GM19324 (cell line): Measurements from ENCODE around the gene CNGB1.
"Not testable (repeated sequence)": the region's sequence is repeated elsewhere in the genome, so short reads cannot be mapped to it uniquely, and the experiment has no call there.

Experiments used
- ATAC-seq: cut with Tn5 transposase; IDR thresholded peaks from one replicate; pipeline ENCODE4 v1.9.1; 2021; ENCODE audit warnings: mild to moderate bottlenecking, moderate library complexity; ENCODE audit not compliant: unreplicated experiment, low FRiP score

Gene CNGB1

GRCh38 chr16:57938936-57939871, 31.7 kb downstream of the CNGB1 start:
- ATAC-seq, result no peak

GRCh38 chr16:57938484-57938883, 32.4 kb downstream of the CNGB1 start:
- ATAC-seq, result no peak

- no peak for ATAC-seq
Measured at GRCh38 chr16:57937861-57938260, 33.1 kb downstream of the CNGB1 start.

GRCh38 chr16:57935904-57936303, 35.0 kb downstream of the CNGB1 start:
- ATAC-seq, result no peak

GRCh38 chr16:57930533-57930932, 40.4 kb downstream of the CNGB1 start:
- ATAC-seq, result no peak

- ATAC-seq, result no peak
Measured at GRCh38 chr16:57929250-57929649, 41.7 kb downstream of the CNGB1 start.

- no peak for ATAC-seq
Measured at GRCh38 chr16:57926041-57926440, 44.9 kb downstream of the CNGB1 start.

GRCh38 chr16:57925310-57925709, 45.6 kb downstream of the CNGB1 start:
- no peak for ATAC-seq

GRCh38 chr16:57924514-57924913, 46.4 kb downstream of the CNGB1 start:
- ATAC-seq, result no peak

GRCh38 chr16:57923841-57924240, 47.1 kb downstream of the CNGB1 start:
- ATAC-seq, result no peak

- ATAC-seq, result no peak
Measured at GRCh38 chr16:57923418-57923817, 47.5 kb downstream of the CNGB1 start.

GRCh38 chr16:57920880-57921229, 50.1 kb downstream of the CNGB1 start:
- ATAC-seq, result no peak

GRCh38 chr16:57920215-57920879, 50.6 kb downstream of the CNGB1 start:
- ATAC-seq, result no peak

GRCh38 chr16:57918994-57919393, 51.9 kb downstream of the CNGB1 start:
- no peak for ATAC-seq

GRCh38 chr16:57918444-57918843, 52.5 kb downstream of the CNGB1 start:
- ATAC-seq, result no peak

GRCh38 chr16:57917929-57918328, 53.0 kb downstream of the CNGB1 start:
- not testable (repeated sequence) for ATAC-seq

- not testable (repeated sequence) for ATAC-seq
Measured at GRCh38 chr16:57917489-57917888, 53.4 kb downstream of the CNGB1 start.

GRCh38 chr16:57916735-57917438, 54.0 kb downstream of the CNGB1 start:
- no peak for ATAC-seq

- no peak for ATAC-seq
Measured at GRCh38 chr16:57915811-57916488, 55.0 kb downstream of the CNGB1 start.

GRCh38 chr16:57915267-57915666, 55.7 kb downstream of the CNGB1 start:
- no peak for ATAC-seq
